Upper lobe of right lung (tissue), 1 donor: ENCODE measurements around the gene TBC1D17. TPM values are rescaled to one million over a fixed set of nuclear protein-coding genes. Genes with fewer than 3 reads are reported as not detected.

Source experiments
- ATAC-seq: fragments of 200-7000 bp; cut with Tn5 transposase; one replicate; pipeline ENCODE4 v1.9.1; 2020; ENCODE audit warnings: mild to moderate bottlenecking, moderate library complexity
- DNase-seq: peaks from one replicate; pipeline ENCODE4 v3.0.0-alpha.2; 2020
- H3K27ac ChIP-seq: fragments of 200-600 bp; one replicate; pipeline ENCODE4 v1.8.0; 2022
- H3K27me3 ChIP-seq: fragments of 200-600 bp; one replicate; pipeline ENCODE4 v1.8.0; 2022; ENCODE audit warnings: mild to moderate bottlenecking
- H3K36me3 ChIP-seq: fragments of 200-600 bp; one replicate; pipeline ENCODE4 v1.8.0; 2022
- H3K4me1 ChIP-seq: fragments of 200-600 bp; one replicate; pipeline ENCODE4 v1.8.0; 2022
- H3K4me3 ChIP-seq: fragments of 200-600 bp; one replicate; pipeline ENCODE4 v1.8.0; 2022; ENCODE audit warnings: mild to moderate bottlenecking
- H3K9me3 ChIP-seq: fragments of 200-600 bp; one replicate; pipeline ENCODE4 v1.8.0; 2022
- CTCF ChIP-seq: fragments of 200-600 bp; IDR thresholded peaks from one replicate; pipeline ENCODE4 v1.8.0; 2022; ENCODE audit warnings: antibody characterized with exemption
- intact Hi-C: fragments of 100-400 bp; cut with DNase I; formaldehyde crosslinking; loops from one replicate; pipeline ENCODE4 v1.11.0; 2022
- total RNA-seq: library from RNA; stranded (reverse); fragmentation: NEBNext Ultra II Directional; extraction: Animal tissue kit (Norgen Biotek cat#: 25700); gene quantifications from one replicate; pipeline ENCODE4 v1.2.1, GENCODE V29; 2021
- donor health status: DM: no; HTN: yes; CAD: no; lungs with severe emphysema.

The TBC1D17 gene
- total RNA-seq, 1 donor from 2014 or later = 57.1 TPM

GRCh38 chr19:49911381-49912145, 34.1 kb downstream of the TBC1D17 start:
- H3K9me3 ChIP-seq = no peaks in the 10 kb centered on the region
- H3K27ac ChIP-seq = no peak overlapping the region
- intact Hi-C loops = no loop called here
- H3K4me3 ChIP-seq = no peak overlapping the region
- peaks cover 5% of the 10 kb centered on the region for H3K4me1 ChIP-seq
- peak; percentile 55 for ATAC-seq
- DNase-seq = no peak
- H3K36me3 ChIP-seq = peaks cover 22% of the 10 kb centered on the region
- no peaks in the 10 kb centered on the region for H3K27me3 ChIP-seq
- TF ChIP-seq CTCF = no peak

- no peaks in the 10 kb centered on the region for H3K27me3 ChIP-seq
- ATAC-seq (peak; percentile 38), DNase-seq (no peak)
- no peak overlapping the region for H3K27ac ChIP-seq
- peaks cover 5% of the 10 kb centered on the region for H3K4me1 ChIP-seq
- no peaks in the 10 kb centered on the region for H3K9me3 ChIP-seq
- intact Hi-C loops = no loop called here
- no peak for TF ChIP-seq CTCF
- peaks cover 13% of the 10 kb centered on the region for H3K36me3 ChIP-seq
- H3K4me3 ChIP-seq = no peak overlapping the region
Measured at GRCh38 chr19:49912965-49913685, 35.6 kb downstream of the TBC1D17 start.

- Histone ChIP-seq H3K27me3 (no peaks in the 10 kb centered on the region), H3K4me3 (no peak overlapping the region), H3K27ac (no peak overlapping the region), H3K9me3 (no peaks in the 10 kb centered on the region), H3K36me3 (peaks cover 8% of the 10 kb centered on the region), H3K4me1 (peaks cover 5% of the 10 kb centered on the region)
- DNase-seq = no peak
- TF ChIP-seq CTCF = no peak
- intact Hi-C loops = no loop called here
- ATAC-seq = no peak
Measured at GRCh38 chr19:49913720-49914119, 36.2 kb downstream of the TBC1D17 start.

- Histone ChIP-seq H3K4me3 (no peak overlapping the region), H3K27me3 (no peaks in the 10 kb centered on the region), H3K9me3 (no peaks in the 10 kb centered on the region), H3K4me1 (peaks cover 5% of the 10 kb centered on the region), H3K36me3 (peaks cover 8% of the 10 kb centered on the region), H3K27ac (no peak overlapping the region)
- DNase-seq (no peak), ATAC-seq (no peak)
- intact Hi-C loops = no loop called here
- no peak for TF ChIP-seq CTCF
Measured at GRCh38 chr19:49915271-49915670, 37.8 kb downstream of the TBC1D17 start.

- intact Hi-C loops = no loop called here
- DNase-seq (no peak), ATAC-seq (peak; percentile 47)
- TF ChIP-seq CTCF = peak; percentile 11
- H3K4me3 ChIP-seq = no peak overlapping the region
- H3K27me3 ChIP-seq = no peaks in the 10 kb centered on the region
- H3K4me1 ChIP-seq = no peaks in the 10 kb centered on the region
- H3K36me3 ChIP-seq = peaks cover 14% of the 10 kb centered on the region
- no peak overlapping the region for H3K27ac ChIP-seq
- H3K9me3 ChIP-seq = no peaks in the 10 kb centered on the region
Measured at GRCh38 chr19:49916839-49917733, 39.6 kb downstream of the TBC1D17 start.
